ENCODE measurements around the gene FAM81B. TPM values are rescaled to one million over a fixed set of nuclear protein-coding genes. Genes with fewer than 3 reads are reported as not detected.
"Not testable (repeated sequence)": the region's sequence is repeated elsewhere in the genome, so short reads cannot be mapped to it uniquely, and the experiment has no call there.

Gene FAM81B
- polyA plus RNA-seq, 1 of the 3 experiments (the other 2 are of a cell fraction), result 0.21 TPM

- no peaks in the 10 kb centered on the region for H3K9me2 ChIP-seq
- no peaks in the 10 kb centered on the region for H3K4me1 ChIP-seq (ENCODE audit: control insufficient read depth in 1 of 2, insufficient read depth in 2 of 2, low read depth in 1 of 2, low read length in 1 of 2)
- TF ChIP-seq RAD21 (IDR thresholded peaks at IDR 0.05; ENCODE audit: low read length) (no peak), TAF1 (IDR thresholded peaks at IDR 0.05; ENCODE audit: borderline replicate concordance, low read depth, low read length) (no peak), RFX5 (IDR thresholded peaks at IDR 0.05; ENCODE audit: low read length) (no peak), FOSL2 (IDR thresholded peaks at IDR 0.05; ENCODE audit: borderline replicate concordance, low read depth) (no peak), EP300 (IDR thresholded peaks at IDR 0.05; ENCODE audit: borderline replicate concordance in 1 of 2, low read depth in 1 of 2, low read length in 1 of 2) (no peak), IRF3 (IDR thresholded peaks at IDR 0.05; ENCODE audit: low read depth, low read length) (no peak), TEAD4 (IDR thresholded peaks at IDR 0.05; ENCODE audit: borderline replicate concordance, insufficient read depth) (no peak), USF2 (IDR thresholded peaks at IDR 0.05; ENCODE audit: borderline replicate concordance, low read depth, low read length) (no peak), FOXM1 (IDR thresholded peaks at IDR 0.05; ENCODE audit: low read depth) (no peak)
- no peak overlapping the region for H3K9ac ChIP-seq
- no peaks in the 10 kb centered on the region for H3K36me3 ChIP-seq (replicated peaks in 1 of 2; ENCODE audit: control insufficient read depth in 1 of 2, insufficient read depth in 2 of 2, low read length in 1 of 2)
- POLR2A ChIA-PET, result no interaction called here
- H3F3A ChIP-seq (replicated peaks; ENCODE audit: insufficient read depth), result no peaks in the 10 kb centered on the region
- 65% methylated on average over 1 of the region's 1 CpG for WGBS (ENCODE audit: low lambda C conversion rate)
- CTCF ChIA-PET, result no interaction called here
- no peak overlapping the region for H3K27ac ChIP-seq (ENCODE audit: low read depth in 2 of 2, low read length in 1 of 2)
- no peak for DNase-seq
- H2AFZ ChIP-seq (ENCODE audit: low read depth), result no peak overlapping the region
- H3K9me3 ChIP-seq, result no peaks in the 10 kb centered on the region
- no peaks in the 10 kb centered on the region for H3K79me2 ChIP-seq (ENCODE audit: insufficient read depth)
- H3K4me2 ChIP-seq, result no peak overlapping the region
- H3K27me3 ChIP-seq (ENCODE audit: insufficient read depth), result no peaks in the 10 kb centered on the region
- H4K20me1 ChIP-seq (ENCODE audit: insufficient read depth), result no peaks in the 10 kb centered on the region
- no peak overlapping the region for H3K4me3 ChIP-seq (ENCODE audit: low read depth in 2 of 2, low read length in 1 of 2)
These were observed 5.8 kb upstream of the FAM81B start for GRCh38 chr5:95385334-95385733.

- H3K4me2 ChIP-seq; CTCF ChIA-PET; H3K36me3 ChIP-seq (replicated peaks in 1 of 2; ENCODE audit: control insufficient read depth in 1 of 2, insufficient read depth in 2 of 2, low read length in 1 of 2); H3K4me1 ChIP-seq (ENCODE audit: control insufficient read depth in 1 of 2, insufficient read depth in 2 of 2, low read depth in 1 of 2, low read length in 1 of 2); H3F3A ChIP-seq (replicated peaks; ENCODE audit: insufficient read depth); DNase-seq; H3K9me2 ChIP-seq; H3K79me2 ChIP-seq (ENCODE audit: insufficient read depth); H3K9ac ChIP-seq; H3K27me3 ChIP-seq (ENCODE audit: insufficient read depth); H3K9me3 ChIP-seq; H3K27ac ChIP-seq (ENCODE audit: low read depth in 2 of 2, low read length in 1 of 2); H3K4me3 ChIP-seq (ENCODE audit: low read depth in 2 of 2, low read length in 1 of 2); POLR2A ChIA-PET; H4K20me1 ChIP-seq (ENCODE audit: insufficient read depth); H2AFZ ChIP-seq (ENCODE audit: low read depth): not testable (repeated sequence)
- WGBS (ENCODE audit: low lambda C conversion rate), result 35% methylated on average over 3 of the region's 3 CpGs
These were observed 799 bp downstream of the FAM81B start for GRCh38 chr5:95391965-95392364.

- Histone ChIP-seq H3K4me2 (no peak overlapping the region), H3K9me3 (no peaks in the 10 kb centered on the region), H4K20me1 (ENCODE audit: insufficient read depth) (no peaks in the 10 kb centered on the region), H3K4me1 (ENCODE audit: control insufficient read depth in 1 of 2, insufficient read depth in 2 of 2, low read depth in 1 of 2, low read length in 1 of 2) (no peaks in the 10 kb centered on the region), H3K4me3 (ENCODE audit: low read depth in 2 of 2, low read length in 1 of 2) (no peak overlapping the region), H3K27me3 (ENCODE audit: insufficient read depth) (no peaks in the 10 kb centered on the region), H3K9me2 (no peaks in the 10 kb centered on the region), H3F3A (replicated peaks; ENCODE audit: insufficient read depth) (no peaks in the 10 kb centered on the region), H3K9ac (no peak overlapping the region), H2AFZ (ENCODE audit: low read depth) (peak overlapping the region; percentile 47), H3K27ac (ENCODE audit: low read depth in 2 of 2, low read length in 1 of 2) (no peak overlapping the region), H3K36me3 (replicated peaks in 1 of 2; ENCODE audit: control insufficient read depth in 1 of 2, insufficient read depth in 2 of 2, low read length in 1 of 2) (no peaks in the 10 kb centered on the region), H3K79me2 (ENCODE audit: insufficient read depth) (no peaks in the 10 kb centered on the region)
- DNase-seq, result no peak
- POLR2A ChIA-PET, result no interaction called here
- no peak for TF ChIP-seq NFIC (IDR thresholded peaks at IDR 0.05; ENCODE audit: borderline replicate concordance)
- CTCF ChIA-PET, result interaction anchor here (1.0 kb wide), 1 partner anchor 18 kb away, joined by 3 read pairs; no protein-coding TSS in a partner anchor
- 15% methylated on average over 1 of the region's 1 CpG for WGBS (ENCODE audit: low lambda C conversion rate)
These were observed 1.5 kb downstream of the FAM81B start for GRCh38 chr5:95392593-95393182.

Measured in SK-N-SH (cell line).